ENCODE data around the gene MRPL49.

The MRPL49 gene

DNA sequence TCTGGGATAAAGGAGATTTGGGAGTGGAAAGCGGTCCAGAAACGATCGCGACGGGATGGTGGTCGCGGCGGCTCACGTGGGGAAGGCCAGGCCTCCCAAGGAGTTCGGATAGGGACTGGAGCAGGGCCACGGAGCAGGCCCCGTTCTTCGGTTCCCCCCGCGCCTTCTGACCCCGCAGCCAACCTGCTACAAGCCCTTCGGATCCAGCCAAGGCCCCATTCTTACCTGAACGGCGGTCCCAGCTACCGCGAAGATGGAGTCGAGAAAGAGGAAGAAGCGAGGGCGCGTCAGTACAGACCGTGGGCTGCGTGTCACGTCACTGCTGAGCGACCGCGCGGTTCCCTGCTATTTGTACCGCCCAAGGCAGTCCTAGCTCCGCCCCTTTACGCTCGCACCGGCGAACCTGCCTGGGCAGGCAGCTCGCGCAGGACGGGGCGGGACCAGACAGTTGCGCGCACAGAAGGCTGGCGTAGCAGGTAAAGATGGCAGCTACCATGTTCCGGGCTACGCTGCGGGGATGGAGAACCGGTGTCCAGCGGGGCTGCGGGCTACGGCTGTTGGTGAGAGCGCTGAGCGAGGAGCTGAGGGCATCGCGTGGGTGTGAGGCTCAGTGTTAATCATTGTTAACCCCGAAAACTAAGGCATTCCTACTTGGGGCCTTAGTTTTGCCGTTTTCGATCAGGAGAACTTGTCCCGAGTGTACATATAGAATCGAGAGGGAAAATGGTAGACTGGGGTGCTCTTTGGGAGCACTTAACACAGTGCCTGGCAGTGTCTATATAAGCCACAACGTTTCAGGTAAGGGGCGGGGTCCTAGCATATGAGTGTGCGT lies at the start of gene MRPL49, which contains the start of gene FAU:
Gene MRPL49, plus strand, starts transcription at position 457 of the 832 bp plus-strand sequence. Its CDS starts 26 bp downstream, at position 483.
Gene FAU, minus strand, starts transcription at position 270 of the 832 bp plus-strand sequence. CDS start 321 bp downstream, outside the sequence.
- DNase-seq (ENCODE audit: low read depth): peak; percentile 98

DNA sequence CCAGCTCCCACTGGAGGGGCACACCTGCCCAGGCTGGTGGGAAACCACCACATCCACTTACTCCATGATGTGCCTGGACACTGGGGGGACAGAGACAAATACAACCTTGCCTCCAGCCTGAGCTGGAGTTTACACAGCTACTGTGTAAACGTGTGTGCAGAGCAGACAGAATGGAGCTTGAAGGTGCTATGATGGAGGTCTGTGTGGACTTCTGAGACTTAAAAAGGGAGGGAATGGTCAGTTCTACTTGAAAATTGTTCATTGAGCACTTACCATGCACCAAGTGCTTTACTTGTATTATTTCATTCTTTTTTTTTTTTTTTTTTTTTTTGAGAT lies 49.5 kb upstream of the MRPL49 start:
- no peak for DNase-seq (ENCODE audit: low read depth)

DNA sequence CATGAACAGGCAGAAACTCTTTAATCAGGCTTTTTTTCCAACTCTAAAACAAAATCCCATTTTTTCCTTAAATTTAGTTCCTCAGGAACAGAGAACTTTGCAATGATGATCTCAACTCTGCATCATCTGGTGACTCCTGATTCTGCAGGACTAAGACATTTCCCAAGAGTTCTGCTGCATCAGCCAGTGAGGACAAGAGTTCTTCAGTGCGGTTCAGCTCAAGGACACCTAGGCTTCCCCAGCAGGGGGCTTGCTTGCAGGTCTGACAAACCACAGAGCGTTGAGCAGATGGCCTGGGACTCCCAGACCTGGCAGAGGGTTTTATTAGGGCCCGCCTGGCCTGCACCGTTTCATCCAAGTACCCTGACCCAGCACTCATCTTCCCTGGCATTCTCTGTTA lies 44.7 kb upstream of the MRPL49 start:
- DNase-seq (ENCODE audit: low read depth): no peak

- DNase-seq (ENCODE audit: low read depth): peak; percentile 56
Measured at GRCh38 chr11:65078151-65078550, 44.0 kb upstream of the MRPL49 start.

- no peak for DNase-seq (ENCODE audit: low read depth)
Measured at GRCh38 chr11:65078786-65079342, 43.3 kb upstream of the MRPL49 start.

DNA sequence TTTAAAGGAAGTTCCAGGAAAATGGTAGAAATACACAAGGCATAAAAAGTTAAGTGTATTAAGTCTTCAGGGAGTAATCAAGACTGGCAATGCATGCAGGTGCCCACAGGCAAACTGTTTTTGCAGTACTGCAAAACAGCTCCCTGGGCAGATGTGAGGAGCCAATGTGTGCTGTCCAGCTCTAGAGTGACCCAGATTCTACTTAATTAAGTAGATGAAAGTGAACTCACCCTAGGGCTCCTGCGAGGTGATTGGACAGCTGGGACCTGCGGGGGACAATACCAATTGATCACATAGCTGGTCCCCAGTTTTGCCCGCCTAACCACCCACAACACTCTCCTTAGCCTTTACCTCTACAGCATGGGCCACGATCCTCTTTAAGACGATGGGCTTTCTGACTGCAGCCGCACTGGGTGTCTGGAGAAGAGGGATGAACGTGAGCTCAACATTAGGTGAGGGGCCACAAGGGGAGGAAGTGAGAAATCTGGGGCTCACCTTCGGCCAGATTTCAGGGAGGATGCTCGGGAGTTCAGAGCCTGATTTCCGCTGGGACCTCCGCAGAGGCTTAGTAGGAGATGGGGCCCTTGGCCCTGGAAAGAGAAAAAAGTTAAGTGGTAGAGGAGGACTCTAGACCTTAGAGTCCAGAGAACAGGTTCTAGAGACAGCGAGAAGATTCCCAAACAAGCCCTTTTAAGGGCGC lies 38.8 kb upstream of the MRPL49 start:
- DNase-seq (ENCODE audit: low read depth): no peak

DNA sequence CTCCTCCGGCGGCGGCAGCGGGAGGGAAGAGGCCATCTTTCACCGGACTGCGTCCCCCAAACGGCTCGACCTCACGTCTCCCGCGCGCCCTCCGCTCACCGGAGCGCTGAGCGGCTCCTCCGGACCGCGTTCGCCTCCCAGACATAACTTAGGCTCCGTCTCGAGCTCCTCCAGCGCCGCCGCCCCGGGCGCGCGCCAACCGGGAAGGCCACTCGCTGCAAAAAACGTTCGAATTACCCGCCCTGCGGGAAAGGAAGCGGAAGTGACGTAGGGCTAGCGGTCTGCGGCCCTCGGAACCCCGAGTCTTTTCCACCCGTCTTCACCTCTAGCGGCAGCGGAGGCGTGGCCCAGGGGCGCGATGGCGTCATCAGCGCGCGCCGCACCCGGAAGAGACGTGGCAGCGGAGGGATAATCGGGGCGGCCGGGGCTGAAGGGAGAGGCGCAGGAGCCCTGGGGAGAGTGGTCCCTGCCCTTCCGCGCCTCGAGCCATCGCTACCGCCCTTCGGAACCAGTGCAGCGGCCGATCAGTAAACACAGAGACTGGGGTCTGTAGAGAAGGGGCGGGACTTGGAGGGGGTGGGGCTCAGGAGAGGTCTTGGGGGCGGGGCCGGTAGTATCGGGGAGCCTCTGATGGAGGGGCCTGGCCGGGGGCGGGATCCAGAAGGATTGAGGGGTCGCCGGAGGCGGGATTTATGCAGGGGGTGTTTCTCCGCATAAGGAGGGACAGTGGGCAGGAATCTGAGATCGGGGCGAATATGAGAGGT lies 38.1 kb upstream of the MRPL49 start, which contains the start of the genes CDCA5 and ZFPL1:
Gene CDCA5, minus strand, starts transcription at position 207 of the 764 bp plus-strand sequence. Its CDS starts 62 bp downstream, at position 145.
Gene ZFPL1, plus strand, starts transcription at position 389 of the 764 bp plus-strand sequence. CDS start 477 bp downstream, outside the sequence.
- DNase-seq (ENCODE audit: low read depth): peak; percentile 94

DNA sequence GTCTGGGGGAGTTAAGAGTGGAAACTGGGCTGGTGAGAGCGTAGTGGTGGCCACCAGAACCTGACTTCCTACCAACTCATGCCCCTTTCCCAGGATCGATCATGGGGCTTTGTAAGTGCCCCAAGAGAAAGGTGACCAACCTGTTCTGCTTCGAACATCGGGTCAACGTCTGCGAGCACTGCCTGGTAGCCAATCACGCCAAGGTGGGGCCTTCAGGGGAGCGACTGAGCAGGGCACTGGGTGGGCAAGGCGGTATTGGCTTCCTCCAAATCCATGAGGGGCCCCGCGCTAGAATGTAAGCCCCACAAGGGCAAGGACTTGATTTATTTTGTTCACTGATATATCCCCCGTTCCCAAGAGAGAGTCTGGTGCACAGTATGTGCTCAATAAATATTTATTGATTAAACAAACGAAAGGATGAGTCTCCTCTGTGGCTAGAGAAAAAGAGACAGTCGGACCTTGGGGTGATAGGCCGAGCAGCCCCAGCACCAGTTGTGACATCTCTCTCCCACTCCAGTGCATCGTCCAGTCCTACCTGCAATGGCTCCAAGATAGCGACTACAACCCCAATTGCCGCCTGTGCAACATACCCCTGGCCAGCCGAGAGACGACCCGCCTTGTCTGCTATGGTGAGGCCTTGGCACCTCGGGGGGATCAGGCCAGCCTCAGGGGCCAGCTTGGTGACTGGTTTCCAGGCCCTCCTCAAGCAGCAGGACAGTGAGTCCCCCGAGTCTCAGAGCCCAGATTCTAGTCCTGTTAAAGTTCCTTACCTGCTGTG lies 37.3 kb upstream of the MRPL49 start:
- no peak for DNase-seq (ENCODE audit: low read depth)

DNA sequence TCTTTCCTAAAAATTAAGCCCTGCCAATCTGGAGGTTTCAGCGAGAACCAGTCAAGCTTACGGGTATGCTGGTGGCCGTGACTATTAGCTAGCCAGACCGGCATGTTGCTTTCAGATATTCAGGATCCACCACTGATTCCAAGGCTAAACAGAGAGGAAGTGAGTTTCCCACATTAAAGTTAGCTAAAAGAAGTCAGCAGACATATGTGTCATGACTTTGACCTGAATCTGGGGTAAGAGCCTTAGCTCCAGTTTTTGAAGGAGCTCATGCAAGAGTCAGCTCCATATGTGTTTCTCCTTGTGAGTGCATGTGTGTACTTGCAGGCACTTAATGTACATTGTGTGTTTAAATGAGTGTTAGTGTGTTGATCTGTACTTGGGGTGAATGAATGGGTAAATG lies 36.7 kb upstream of the MRPL49 start:
- no peak for DNase-seq (ENCODE audit: low read depth)

DNA sequence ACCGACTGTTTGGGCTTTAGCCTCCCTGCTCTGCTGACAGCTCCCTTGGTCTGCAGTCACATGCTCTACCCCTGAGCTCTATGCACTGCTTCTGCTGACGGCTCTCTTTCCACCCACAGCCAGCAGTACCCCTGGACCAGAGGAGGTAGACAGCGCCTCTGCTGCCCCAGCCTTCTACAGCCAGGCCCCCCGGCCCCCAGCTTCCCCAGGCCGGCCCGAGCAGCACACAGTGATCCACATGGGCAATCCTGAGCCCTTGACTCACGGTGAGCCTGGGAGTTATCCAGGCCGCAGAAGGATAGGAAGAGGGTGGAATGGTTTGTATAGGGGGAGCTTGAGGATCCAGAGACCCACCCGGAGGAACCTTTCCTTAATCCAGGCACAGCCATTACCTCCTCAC lies 35.3 kb upstream of the MRPL49 start:
- no peak for DNase-seq (ENCODE audit: low read depth)

DNA sequence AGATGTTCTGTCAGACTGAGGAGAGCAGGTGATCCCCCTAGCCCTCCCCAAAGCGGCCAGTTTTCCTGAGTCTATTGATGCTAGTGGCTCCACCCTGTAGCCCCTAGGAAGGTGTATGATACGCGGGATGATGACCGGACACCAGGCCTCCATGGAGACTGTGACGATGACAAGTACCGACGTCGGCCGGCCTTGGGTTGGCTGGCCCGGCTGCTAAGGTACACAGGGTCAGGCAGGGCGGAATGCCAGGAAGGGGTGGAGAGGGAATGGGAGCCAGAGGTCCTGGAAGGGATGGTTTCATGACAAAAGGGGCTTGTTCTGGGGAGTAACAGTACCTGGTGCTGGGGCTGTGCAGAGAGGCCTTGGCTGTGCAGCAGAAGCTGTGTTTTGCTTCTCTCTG lies 34.9 kb upstream of the MRPL49 start:
- no peak for DNase-seq (ENCODE audit: low read depth)

GRCh38 chr11:65087827-65088226 lies 34.3 kb upstream of the MRPL49 start:
- no peak for DNase-seq (ENCODE audit: low read depth)

DNA sequence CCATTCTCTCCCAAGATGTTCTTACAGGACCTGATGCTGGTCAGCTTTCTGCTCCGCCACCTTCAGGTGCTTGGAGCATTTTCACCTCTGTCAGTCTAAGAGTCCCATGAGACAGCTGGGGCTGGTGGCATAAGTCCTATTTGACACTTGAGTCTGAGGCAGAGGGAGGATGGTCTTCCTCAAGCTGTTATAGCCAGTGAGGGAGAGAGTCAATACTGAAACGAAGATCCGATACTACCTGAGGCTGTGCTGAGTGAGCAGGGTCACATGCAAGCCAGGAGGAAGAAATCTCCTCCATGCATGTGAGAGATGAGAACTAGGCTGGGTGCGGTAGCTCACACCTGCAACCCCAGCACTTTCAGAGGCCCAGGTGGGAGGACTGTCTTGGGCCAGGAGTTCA lies 32.5 kb upstream of the MRPL49 start:
- DNase-seq (ENCODE audit: low read depth): no peak

DNA sequence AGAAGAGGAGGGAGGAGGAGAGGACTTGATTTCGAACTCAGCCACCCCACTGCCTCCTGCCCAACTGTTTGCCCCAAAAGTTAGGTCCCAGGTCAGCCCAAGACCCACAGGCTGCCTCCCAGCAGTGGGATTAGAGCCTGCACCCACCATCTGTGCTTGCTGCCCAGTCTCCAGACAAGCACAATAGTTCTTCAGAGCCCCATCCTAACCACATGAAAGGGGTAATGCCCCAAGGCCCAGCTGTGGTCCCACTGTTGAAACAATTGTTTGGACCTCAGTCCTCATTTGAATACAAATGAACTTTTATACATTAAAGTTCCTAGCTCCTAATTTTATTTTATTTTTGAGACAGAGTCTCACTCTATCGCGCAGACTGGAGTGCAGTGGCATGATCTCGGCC lies 31.5 kb upstream of the MRPL49 start:
- DNase-seq (ENCODE audit: low read depth): no peak

- DNase-seq (ENCODE audit: low read depth): no peak
Measured at GRCh38 chr11:65095427-65095826, 26.7 kb upstream of the MRPL49 start.

DNA sequence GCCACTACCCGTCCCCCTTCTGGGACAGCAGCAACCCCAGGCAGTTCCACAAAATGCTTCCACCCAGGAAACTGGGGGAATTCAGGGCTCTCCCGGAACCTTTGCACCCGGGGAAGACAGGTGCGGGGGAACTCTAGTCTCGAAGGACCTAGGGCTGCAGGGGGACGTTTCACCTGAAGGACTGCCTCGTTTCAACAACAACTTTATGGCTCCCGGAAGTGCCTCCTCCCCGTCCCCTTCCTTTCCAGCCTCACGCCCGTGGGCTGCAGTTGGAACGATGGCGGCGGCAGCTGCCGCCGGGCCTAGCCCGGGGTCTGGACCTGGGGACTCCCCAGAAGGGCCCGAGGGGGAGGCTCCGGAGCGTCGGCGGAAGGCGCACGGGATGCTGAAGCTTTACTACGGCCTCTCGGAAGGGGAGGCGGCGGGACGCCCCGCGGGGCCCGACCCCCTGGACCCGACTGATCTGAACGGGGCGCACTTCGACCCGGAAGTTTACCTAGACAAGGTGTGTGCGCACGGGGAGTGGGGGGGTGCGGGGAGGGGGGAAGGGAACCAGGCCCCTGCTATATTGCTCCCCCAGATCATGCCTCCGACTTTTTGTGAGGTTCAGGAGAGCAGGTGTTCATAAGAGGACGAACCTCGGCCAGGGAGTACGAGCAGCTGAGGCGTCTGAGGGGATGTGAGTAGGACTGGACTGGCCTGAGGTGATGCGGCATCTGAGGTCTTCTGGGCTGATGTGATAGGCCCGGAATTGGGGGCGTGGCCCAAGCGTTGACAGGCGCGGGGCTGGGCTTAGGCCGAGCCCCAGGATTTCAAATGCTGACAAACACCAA lies 25.9 kb upstream of the MRPL49 start, which contains the start of gene VPS51:
Gene VPS51, plus strand, starts transcription at position 241 of the 833 bp plus-strand sequence. Its CDS starts 37 bp downstream, at position 278.
- peak; percentile 72 for DNase-seq (ENCODE audit: low read depth)

DNA sequence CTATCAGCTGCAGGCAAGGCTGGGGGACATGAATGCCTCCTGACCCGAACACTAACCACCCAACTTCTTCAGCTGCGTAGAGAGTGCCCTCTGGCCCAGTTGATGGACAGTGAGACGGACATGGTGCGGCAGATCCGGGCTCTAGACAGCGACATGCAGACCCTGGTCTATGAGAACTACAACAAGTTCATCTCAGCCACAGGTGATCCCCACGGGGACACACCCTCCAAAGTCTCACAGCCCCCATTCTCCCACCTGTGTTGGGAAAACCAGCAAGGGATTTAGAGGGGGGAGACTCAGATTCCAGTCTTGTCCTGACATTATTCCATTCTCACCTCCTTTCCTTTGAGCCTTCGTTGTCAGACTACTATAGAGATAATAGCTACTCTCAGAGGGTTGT lies 25.2 kb upstream of the MRPL49 start:
- DNase-seq (ENCODE audit: low read depth): no peak

- no peak for DNase-seq (ENCODE audit: low read depth)
Measured at GRCh38 chr11:65100674-65101350, 21.3 kb upstream of the MRPL49 start.
